Fibroblast of skin of right biceps (primary cell): Measurements from ENCODE around the gene MUC22.
"Not testable (repeated sequence)": the region's sequence is repeated elsewhere in the genome, so short reads cannot be mapped to it uniquely, and the experiment has no call there.

Source experiments
- DNase-seq: peaks from one replicate; pipeline ENCODE4 v3.0.0-alpha.2; 2013

Gene MUC22

GRCh38 chr6:31010393-31011060, at the start of gene MUC22:
TSS of gene MUC22 (plus strand) at chr6:31010474. CDS start at chr6:31010707, 233 bp downstream.
- DNase-seq, result peak; percentile 65

- DNase-seq, result no peak
These were observed 49.2 kb upstream of the MUC22 start for GRCh38 chr6:30960907-30961673.

GRCh38 chr6:30962716-30963115, 47.6 kb upstream of the MUC22 start:
- DNase-seq, result no peak

- DNase-seq, result peak; percentile 13
These were observed 46.6 kb upstream of the MUC22 start for GRCh38 chr6:30963641-30964040.

- DNase-seq, result no peak
These were observed 46.2 kb upstream of the MUC22 start for GRCh38 chr6:30964075-30964474.

- DNase-seq, result no peak
These were observed 45.1 kb upstream of the MUC22 start for GRCh38 chr6:30965140-30965601.

GRCh38 chr6:30966154-30966553, 44.1 kb upstream of the MUC22 start:
- DNase-seq, result no peak

GRCh38 chr6:30969171-30969570, 41.1 kb upstream of the MUC22 start:
- DNase-seq, result not testable (repeated sequence)

- DNase-seq, result no peak
These were observed 39.3 kb upstream of the MUC22 start for GRCh38 chr6:30970946-30971345.

GRCh38 chr6:30972816-30973215, 37.5 kb upstream of the MUC22 start:
- DNase-seq, result no peak

- DNase-seq, result no peak
These were observed 35.6 kb upstream of the MUC22 start for GRCh38 chr6:30974490-30975252.

GRCh38 chr6:30979141-30979540, 31.1 kb upstream of the MUC22 start:
- peak; percentile 11 for DNase-seq

- no peak for DNase-seq
These were observed 30.6 kb upstream of the MUC22 start for GRCh38 chr6:30979690-30980089.

- DNase-seq, result peak; percentile 83
These were observed 28.1 kb upstream of the MUC22 start for GRCh38 chr6:30981942-30982772.

GRCh38 chr6:30983439-30983838, 26.8 kb upstream of the MUC22 start, which contains the start of gene MUC21:
TSS of gene MUC21 (plus strand) at chr6:30983718. CDS start at chr6:30983959, 241 bp downstream.
- no peak for DNase-seq

GRCh38 chr6:30985490-30985889, 24.8 kb upstream of the MUC22 start:
- no peak for DNase-seq

- DNase-seq, result no peak
These were observed 23.0 kb upstream of the MUC22 start for GRCh38 chr6:30987304-30987703.

GRCh38 chr6:30988209-30988825, 22.0 kb upstream of the MUC22 start:
- DNase-seq, result no peak

GRCh38 chr6:30990422-30991086, 19.7 kb upstream of the MUC22 start:
- DNase-seq, result no peak

- DNase-seq, result no peak
These were observed 18.4 kb upstream of the MUC22 start for GRCh38 chr6:30991891-30992290.

GRCh38 chr6:30997301-30997700, 13.0 kb upstream of the MUC22 start:
- DNase-seq, result no peak
